H9 (cell line): Measurements from ENCODE around the gene TMEM63A. TPM values are rescaled to one million over a fixed set of nuclear protein-coding genes. Genes with fewer than 3 reads are reported as not detected.

Experiments used
- DNase-seq: peaks from one replicate; pipeline ENCODE4 v3.0.0-alpha.2; 2017
- H2AFZ ChIP-seq: one replicate; pipeline ENCODE4 v1.6.1; 2013; ENCODE audit warnings: mild to moderate bottlenecking, low read length, control low read depth, moderate library complexity
- H2AK5ac ChIP-seq: 2 replicates; pipeline ENCODE4 v1.6.1; 2013; ENCODE audit warnings: low read length, control low read depth, mixed read lengths; ENCODE audit not compliant: insufficient read length
- H2BK120ac ChIP-seq: one replicate; pipeline ENCODE4 v1.6.1; 2013; ENCODE audit warnings: low read depth, mild to moderate bottlenecking, low read length, control low read depth, inconsistent platforms; ENCODE audit not compliant: poor library complexity, severe bottlenecking
- H2BK12ac ChIP-seq: 2 replicates; pipeline ENCODE4 v1.6.1; 2013; ENCODE audit warnings: low read length, control low read depth, mixed read lengths, low read depth; ENCODE audit not compliant: insufficient read length
- H2BK15ac ChIP-seq: 2 replicates; pipeline ENCODE4 v1.6.1; 2013; ENCODE audit warnings: low read depth, low read length, control low read depth
- H2BK20ac ChIP-seq: one replicate; pipeline ENCODE4 v1.6.1; 2013; ENCODE audit warnings: low read depth, mild to moderate bottlenecking, low read length, control low read depth, inconsistent platforms; ENCODE audit not compliant: poor library complexity, severe bottlenecking
- H2BK5ac ChIP-seq: 2 replicates; pipeline ENCODE4 v1.6.1; 2013; ENCODE audit warnings: low read length, control low read depth, mixed read lengths; ENCODE audit not compliant: insufficient read length
- H3K14ac ChIP-seq: 2 replicates; pipeline ENCODE4 v1.6.1; 2013; ENCODE audit warnings: low read length, control low read depth; ENCODE audit not compliant: insufficient read depth
- H3K18ac ChIP-seq: 2 replicates; pipeline ENCODE4 v1.6.1; 2013; ENCODE audit warnings: low read depth, mild to moderate bottlenecking, mixed read lengths, low read length, control low read depth; ENCODE audit not compliant: insufficient read length
- H3K23ac ChIP-seq: 2 replicates; pipeline ENCODE4 v1.6.1; 2013; ENCODE audit warnings: low read length, control low read depth, mixed read lengths, low read depth; ENCODE audit not compliant: insufficient read length
- H3K23me2 ChIP-seq: 2 replicates; pipeline ENCODE4 v1.6.1; 2013; ENCODE audit warnings: low read depth, mild to moderate bottlenecking, mixed read lengths, low read length, control low read depth; ENCODE audit not compliant: insufficient read length, poor library complexity, severe bottlenecking
- H3K27ac ChIP-seq: 2 replicates; pipeline ENCODE4 v1.5.1; 2013; ENCODE audit warnings: low read length, control low read depth, mixed read lengths, low read depth; ENCODE audit not compliant: insufficient read length
- H3K27me3 ChIP-seq: 2 replicates; pipeline ENCODE4 v1.6.1; 2013; ENCODE audit warnings: low read length, control low read depth, inconsistent platforms; ENCODE audit not compliant: insufficient read depth
- H3K4ac ChIP-seq: 2 replicates; pipeline ENCODE4 v1.6.1; 2013; ENCODE audit warnings: low read depth, mild to moderate bottlenecking, control low read depth, inconsistent platforms, low read length, moderate library complexity
- H3K4me1 ChIP-seq: 2 replicates; pipeline ENCODE4 v1.6.1; 2013; ENCODE audit warnings: low read length, control low read depth, inconsistent platforms; ENCODE audit not compliant: insufficient read depth
- H3K4me2 ChIP-seq: 2 replicates; pipeline ENCODE4 v1.6.1; 2013; ENCODE audit warnings: low read length, control low read depth, mixed read lengths; ENCODE audit not compliant: insufficient read length, insufficient read depth
- H3K56ac ChIP-seq: 2 replicates; pipeline ENCODE4 v1.6.1; 2013; ENCODE audit warnings: low read depth, mild to moderate bottlenecking, mixed read lengths, low read length, control low read depth; ENCODE audit not compliant: insufficient read length
- H3K79me1 ChIP-seq: 2 replicates; pipeline ENCODE4 v1.6.1; 2013; ENCODE audit warnings: low read depth, mild to moderate bottlenecking, moderate library complexity, low read length, control low read depth, inconsistent platforms; ENCODE audit not compliant: insufficient read depth, poor library complexity, severe bottlenecking
- H3K79me2 ChIP-seq: 2 replicates; pipeline ENCODE4 v1.6.1; 2013; ENCODE audit warnings: low read length, control low read depth, inconsistent platforms; ENCODE audit not compliant: insufficient read depth
- H3K9ac ChIP-seq: 2 replicates; pipeline ENCODE4 v1.6.1; 2013; ENCODE audit warnings: low read length, control low read depth, mixed read lengths; ENCODE audit not compliant: insufficient read length; ENCODE audit errors: extremely low read depth
- H3K9me3 ChIP-seq: one replicate; pipeline ENCODE4 v1.6.1; 2013; ENCODE audit warnings: low read depth, low read length, inconsistent platforms; ENCODE audit not compliant: control insufficient read depth
- H3T11ph ChIP-seq: one replicate; pipeline ENCODE4 v1.6.1; 2013; ENCODE audit warnings: mild to moderate bottlenecking, low read length, control low read depth, inconsistent platforms
- H4K20me1 ChIP-seq: one replicate; pipeline ENCODE4 v1.6.1; 2013; ENCODE audit not compliant: control insufficient read depth, insufficient read length, insufficient read depth
- H4K5ac ChIP-seq: 2 replicates; pipeline ENCODE4 v1.6.1; 2013; ENCODE audit warnings: low read depth, mild to moderate bottlenecking, mixed read lengths, low read length, control low read depth; ENCODE audit not compliant: insufficient read length
- H4K8ac ChIP-seq: replicated peaks from 2 replicates; pipeline ENCODE4 v1.6.1; 2013; ENCODE audit warnings: low read length, control low read depth, mixed read lengths, low read depth; ENCODE audit not compliant: insufficient read length
- H4K91ac ChIP-seq: 2 replicates; pipeline ENCODE4 v1.6.1; 2013; ENCODE audit warnings: low read depth, mild to moderate bottlenecking, moderate library complexity, mixed read lengths, low read length, control low read depth; ENCODE audit not compliant: insufficient read length
- H3K27ac Mint-ChIP-seq, 3 experiments: 2 replicates in 2 of 3; 3 replicates in 1 of 3; pipeline ENCODE4 v1.8.0; 2020 to 2021; ENCODE audit warnings: mixed read lengths in 3 of 3, mild to moderate bottlenecking in 1 of 3, moderate library complexity in 1 of 3
- H3K27me3 Mint-ChIP-seq: 2 replicates; pipeline ENCODE4 v1.8.0; 2021; ENCODE audit warnings: low read depth, mild to moderate bottlenecking, moderate library complexity, mixed read lengths
- H3K36me3 Mint-ChIP-seq, 3 experiments: 2 replicates in 2 of 3; 3 replicates in 1 of 3; pipeline ENCODE4 v1.8.0; 2020 to 2021; ENCODE audit warnings: low read depth in 3 of 3, mixed read lengths in 3 of 3; ENCODE audit not compliant: insufficient read depth in 1 of 3
- H3K4me1 Mint-ChIP-seq, 2 experiments: 2 replicates each; pipeline ENCODE4 v1.8.0; 2020; ENCODE audit warnings: mixed read lengths in 2 of 2
- H3K4me3 Mint-ChIP-seq, 2 experiments: 2 replicates in 1 of 2; 3 replicates in 1 of 2; pipeline ENCODE4 v1.8.0; 2020 to 2021; ENCODE audit warnings: mild to moderate bottlenecking in 2 of 2, mixed read lengths in 2 of 2, moderate library complexity in 1 of 2
- H3K9me3 Mint-ChIP-seq, 2 experiments: 2 replicates in 1 of 2; 3 replicates in 1 of 2; pipeline ENCODE4 v1.8.0; 2020; ENCODE audit warnings: mild to moderate bottlenecking in 2 of 2, mixed read lengths in 2 of 2, moderate library complexity in 1 of 2
- WGBS: extraction: QIAGEN DNeasy Blood & Tissue Kit; methylation state at CpG from one replicate; pipeline ENCODE4 v1.1.7; 2013; ENCODE audit warnings: missing lambda C conversion rate, low lambda C conversion rate, mixed read lengths; ENCODE audit not compliant: insufficient read length; ENCODE audit errors: extremely low coverage; 5-methylcytosine and 5-hydroxymethylcytosine counted together
- total RNA-seq: library from RNA; stranded (reverse); gene quantifications from 2 replicates; pipeline ENCODE4 v1.2.1, GENCODE V29; 2021
- TF ChIP-seq, protein P1 (sequence below): fragments of 200-600 bp; sonication (generic); conservative IDR thresholded peaks from 3 replicates; pipeline ENCODE4 v1.8.0; 2021; ENCODE audit warnings: antibody characterized with exemption, mild to moderate bottlenecking

TMEM63A gene
- total RNA-seq, 1 experiment from 2014 or later = 75.7 TPM

DNA sequence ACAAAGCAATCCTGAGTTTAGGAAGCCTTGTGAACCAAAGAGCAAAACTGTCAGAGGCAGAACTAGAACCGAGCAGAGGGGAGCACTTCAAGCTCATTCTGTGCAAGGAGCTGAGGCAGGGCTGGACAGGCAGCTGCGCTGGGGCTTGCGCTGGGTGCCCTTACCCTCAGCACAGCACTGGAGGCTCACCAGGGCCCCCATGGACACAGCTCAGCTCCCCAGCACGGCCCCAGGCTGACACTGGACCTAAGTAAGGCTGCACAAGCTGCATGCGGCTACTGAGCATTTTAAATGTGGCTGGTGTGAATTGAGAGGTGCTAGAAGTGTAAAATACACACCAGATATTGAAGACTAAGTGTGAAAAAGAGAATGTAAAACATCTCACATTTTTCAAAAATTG is 22.1 kb downstream of the TMEM63A start:
- Histone ChIP-seq H2AFZ (no peak overlapping the region), H2AK5ac (no peak overlapping the region), H3K4ac (no peak overlapping the region), H3K79me1 (no peaks in the 10 kb centered on the region), H3T11ph (no peak overlapping the region), H3K23me2 (no peaks in the 10 kb centered on the region), H3K14ac (no peak overlapping the region), H4K91ac (no peak overlapping the region), H2BK120ac (no peak overlapping the region), H3K23ac (no peak overlapping the region), H2BK5ac (no peak overlapping the region), H2BK20ac (no peak overlapping the region), H3K27ac (no peak overlapping the region), H2BK15ac (no peak overlapping the region), H3K56ac (no peak overlapping the region), H3K9me3 (no peaks in the 10 kb centered on the region), H3K18ac (no peak overlapping the region), H3K9ac (no peak overlapping the region), H3K27me3 (no peaks in the 10 kb centered on the region), H3K79me2 (no peaks in the 10 kb centered on the region), H4K8ac (no peak overlapping the region), H4K5ac (no peak overlapping the region), H2BK12ac (no peak overlapping the region), H4K20me1 (no peaks in the 10 kb centered on the region), H3K4me2 (no peak overlapping the region), H3K4me1 (no peaks in the 10 kb centered on the region)
- TF ChIP-seq, protein P1, sequence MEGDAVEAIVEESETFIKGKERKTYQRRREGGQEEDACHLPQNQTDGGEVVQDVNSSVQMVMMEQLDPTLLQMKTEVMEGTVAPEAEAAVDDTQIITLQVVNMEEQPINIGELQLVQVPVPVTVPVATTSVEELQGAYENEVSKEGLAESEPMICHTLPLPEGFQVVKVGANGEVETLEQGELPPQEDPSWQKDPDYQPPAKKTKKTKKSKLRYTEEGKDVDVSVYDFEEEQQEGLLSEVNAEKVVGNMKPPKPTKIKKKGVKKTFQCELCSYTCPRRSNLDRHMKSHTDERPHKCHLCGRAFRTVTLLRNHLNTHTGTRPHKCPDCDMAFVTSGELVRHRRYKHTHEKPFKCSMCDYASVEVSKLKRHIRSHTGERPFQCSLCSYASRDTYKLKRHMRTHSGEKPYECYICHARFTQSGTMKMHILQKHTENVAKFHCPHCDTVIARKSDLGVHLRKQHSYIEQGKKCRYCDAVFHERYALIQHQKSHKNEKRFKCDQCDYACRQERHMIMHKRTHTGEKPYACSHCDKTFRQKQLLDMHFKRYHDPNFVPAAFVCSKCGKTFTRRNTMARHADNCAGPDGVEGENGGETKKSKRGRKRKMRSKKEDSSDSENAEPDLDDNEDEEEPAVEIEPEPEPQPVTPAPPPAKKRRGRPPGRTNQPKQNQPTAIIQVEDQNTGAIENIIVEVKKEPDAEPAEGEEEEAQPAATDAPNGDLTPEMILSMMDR = no peak
- H3K4me1 Mint-ChIP-seq = no peaks in the 10 kb centered on the region
- DNase-seq = no peak
- H3K27me3 Mint-ChIP-seq = no peaks in the 10 kb centered on the region
- H3K9me3 Mint-ChIP-seq = no peaks in the 10 kb centered on the region
- H3K27ac Mint-ChIP-seq = no peak overlapping the region
- peaks cover 40 to 92% (median 48%) of the 10 kb centered on the region in 3 experiments; a peak in 6 of 7 replicates for H3K36me3 Mint-ChIP-seq
- no peak overlapping the region for H3K4me3 Mint-ChIP-seq
- no CpG with 5 or more reads among the region's 5 CpGs for WGBS
